GM19193 (cell line): Measurements from ENCODE around the gene KREMEN2.

ENCODE experiments used
- POLR2A ChIP-seq: IDR thresholded peaks from 4 replicates; pipeline ENCODE4 v1.6.1; 2011; ENCODE audit not compliant: insufficient read depth, insufficient read length; ENCODE audit errors: extremely low read depth

KREMEN2 gene

DNA sequence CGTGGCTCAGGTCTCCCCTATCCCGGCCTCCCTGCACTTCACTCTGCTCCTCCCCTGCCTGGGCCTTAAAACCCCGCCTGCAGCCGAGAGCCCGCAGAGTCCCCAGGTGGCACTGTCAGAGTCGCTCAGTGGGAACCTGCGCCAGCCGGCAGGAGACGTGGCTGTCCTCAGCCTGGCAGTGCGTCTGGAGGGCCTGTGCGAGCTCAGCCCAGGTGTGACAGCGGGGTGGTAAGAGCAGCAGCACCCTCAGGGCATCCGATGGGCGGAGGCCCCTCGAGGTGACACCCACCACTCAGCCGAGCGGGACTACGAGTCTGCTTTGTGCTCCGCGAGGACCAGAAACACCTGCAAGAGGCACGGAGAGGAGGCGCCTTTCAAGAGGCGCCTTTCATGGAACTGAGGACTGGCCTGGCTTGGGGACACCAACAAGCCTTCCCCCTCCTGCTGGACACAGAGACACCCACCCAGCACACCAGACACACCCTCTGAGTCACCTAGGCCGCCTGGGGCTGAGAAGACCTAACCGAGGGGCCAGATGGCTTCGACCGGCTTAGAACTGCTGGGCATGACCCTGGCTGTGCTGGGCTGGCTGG is 48.8 kb downstream of the KREMEN2 start, which contains the start of gene CLDN9:
Gene CLDN9 (plus strand): TSS at position 96 of the 593 bp plus-strand sequence. CDS start 440 bp downstream, at position 536.
- TF ChIP-seq POLR2A, result no peak

GRCh38 chr16:3013491-3013951 is 49.4 kb downstream of the KREMEN2 start:
- no peak for TF ChIP-seq POLR2A

DNA sequence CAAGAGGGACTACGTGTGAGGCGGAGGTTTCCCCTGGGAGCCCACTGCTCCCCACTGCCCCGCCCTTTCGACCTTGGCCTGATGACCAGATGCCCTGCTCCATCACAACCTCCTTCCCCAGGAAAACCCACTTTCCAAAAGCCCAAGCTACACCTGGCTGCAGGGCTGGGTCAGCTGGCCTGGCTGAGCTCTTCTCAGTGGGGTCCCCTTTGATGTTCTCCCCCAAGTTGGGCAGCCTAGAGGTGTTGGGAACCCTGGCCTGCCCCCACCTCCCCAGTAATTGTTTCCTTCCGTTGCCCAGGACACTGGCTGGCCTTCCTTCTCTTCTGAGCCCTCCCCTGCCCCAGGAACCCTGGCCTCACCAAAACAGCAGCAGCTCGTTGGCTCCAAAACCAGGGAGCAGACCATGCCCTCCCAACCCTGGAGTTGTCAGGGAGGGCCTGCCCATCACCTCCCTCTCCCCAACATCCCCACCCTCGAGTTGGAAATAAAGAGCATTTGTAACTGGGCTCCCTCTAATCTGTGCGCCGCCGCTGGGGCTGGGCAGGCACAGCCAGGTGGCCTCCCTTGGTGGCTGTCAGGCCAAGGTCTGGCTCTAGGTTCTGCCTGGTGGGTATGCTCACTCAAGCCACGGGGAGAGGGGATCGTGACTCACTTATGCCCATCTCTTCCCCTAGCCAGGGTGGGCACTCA is 50.1 kb downstream of the KREMEN2 start:
- TF ChIP-seq POLR2A, result no peak

- TF ChIP-seq POLR2A, result no peak
Observed at GRCh38 chr16:3014971-3015370, 50.9 kb downstream of the KREMEN2 start.

DNA sequence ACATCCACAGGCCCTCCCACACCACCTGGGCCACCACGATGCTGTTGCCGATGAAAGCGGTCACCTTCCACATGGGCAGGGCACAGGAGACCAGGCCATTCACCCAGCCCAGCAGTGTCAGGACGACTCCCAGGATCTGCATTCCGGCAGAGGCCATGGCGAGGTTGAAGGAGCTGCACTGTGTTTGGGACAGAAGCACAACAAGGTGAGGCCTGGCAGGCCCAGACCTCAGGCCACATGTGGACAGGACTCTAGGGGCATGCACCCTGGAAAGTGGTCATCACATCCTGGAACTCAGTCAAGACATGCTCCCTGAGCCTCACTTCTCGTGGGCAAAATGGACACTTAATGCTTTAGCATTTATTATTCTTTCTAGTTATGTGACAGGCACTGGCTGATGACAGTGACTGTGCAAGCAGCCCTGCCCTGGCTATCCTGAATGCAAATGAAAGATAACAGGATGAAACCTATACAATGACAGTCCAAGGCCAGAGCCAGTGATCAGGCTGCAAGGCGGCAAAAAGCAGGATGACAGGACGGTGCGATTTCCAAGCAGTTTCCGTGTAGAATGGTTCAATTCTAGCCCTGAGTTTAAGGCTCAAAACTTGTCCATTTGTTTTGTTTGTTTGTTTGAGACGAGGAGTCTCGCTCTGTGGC is 51.9 kb downstream of the KREMEN2 start:
- TF ChIP-seq POLR2A, result no peak

GRCh38 chr16:3017344-3017743 is 53.3 kb downstream of the KREMEN2 start:
- no peak for TF ChIP-seq POLR2A
